HG02870 (cell line): ENCODE data around the gene NPR2.

Experiments
- ATAC-seq: cut with Tn5 transposase; IDR thresholded peaks from one replicate; pipeline ENCODE4 v1.9.1; 2021; ENCODE audit warnings: mild to moderate bottlenecking, moderate library complexity; ENCODE audit not compliant: unreplicated experiment

NPR2 gene

DNA sequence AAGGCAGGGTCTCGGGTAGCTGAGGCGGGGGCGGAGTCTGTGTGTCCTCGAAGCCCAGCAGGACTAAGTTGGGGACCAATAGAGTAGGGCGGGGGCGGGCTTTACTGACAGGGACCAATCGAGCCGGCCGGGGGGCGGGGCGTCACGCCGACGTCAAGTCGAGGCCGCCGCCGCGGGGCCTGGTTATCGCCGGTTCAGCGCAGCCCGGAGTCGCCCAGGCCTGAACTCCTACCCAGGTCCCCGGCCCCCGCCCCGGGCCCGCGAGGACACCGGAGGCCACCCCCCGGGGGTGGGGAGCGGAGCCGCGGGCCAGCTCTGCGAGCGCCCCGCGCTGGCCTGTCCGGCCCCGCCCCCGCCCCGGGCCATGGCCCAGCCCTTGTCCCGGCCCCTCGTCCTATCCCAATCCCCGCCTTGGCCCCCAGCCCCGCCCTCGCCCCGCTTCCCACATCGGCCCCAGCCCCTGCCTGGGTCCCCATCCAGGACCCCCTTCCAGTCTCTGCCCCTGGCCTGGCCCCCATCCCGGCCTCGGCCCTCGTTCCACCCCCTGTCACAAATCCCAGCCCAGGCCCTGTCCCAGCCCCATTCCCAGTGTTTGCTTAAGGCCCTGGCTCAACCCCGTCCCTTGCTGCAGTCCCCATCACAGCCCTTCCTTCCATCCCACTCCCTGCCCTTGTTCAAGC, 37.8 kb downstream of the NPR2 start, which contains the start of gene TMEM8B:
TSS of gene TMEM8B (plus strand) at position 145 of the 680 bp plus-strand sequence. CDS start at position 365, 220 bp downstream.
- ATAC-seq = peak; percentile 78

DNA sequence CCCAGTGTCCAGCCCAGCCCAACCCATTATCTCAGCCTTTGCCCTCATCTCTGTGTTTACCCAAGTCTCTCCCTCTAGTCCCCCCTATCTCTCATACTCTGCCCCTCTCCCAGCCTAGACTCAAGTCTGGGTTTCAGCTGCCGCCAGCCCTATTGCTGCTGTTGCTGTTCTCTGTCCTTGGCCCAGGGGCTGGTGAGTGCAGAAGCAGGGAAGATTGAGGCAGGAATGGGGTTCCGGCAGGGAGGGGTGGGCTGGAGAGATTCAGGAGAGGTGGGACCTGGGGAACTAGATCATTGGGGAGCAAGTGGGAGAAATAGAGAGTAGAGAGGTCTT, 38.3 kb downstream of the NPR2 start:
- ATAC-seq = no peak

DNA sequence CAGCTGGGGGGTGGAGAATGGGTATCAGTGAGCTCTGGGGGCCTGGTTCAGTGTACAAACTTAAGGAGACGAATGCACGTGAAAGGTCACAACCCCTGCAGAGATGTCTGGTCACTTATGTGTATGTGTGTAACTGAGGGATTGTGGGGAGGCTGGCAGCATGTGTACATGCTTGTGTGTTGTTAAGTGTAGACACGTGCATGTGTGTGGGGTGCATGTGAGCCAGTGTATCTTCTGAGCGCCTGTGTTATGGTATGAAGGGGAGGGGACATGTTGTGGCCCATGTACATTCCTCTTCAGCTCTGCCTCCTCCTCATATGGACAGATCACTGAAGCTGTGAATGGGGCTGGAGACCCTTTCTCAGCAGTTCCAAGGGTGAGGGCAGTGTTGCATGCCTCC, 39.6 kb downstream of the NPR2 start:
- ATAC-seq = no peak

- no peak for ATAC-seq
These were observed 41.4 kb downstream of the NPR2 start for GRCh38 chr9:35832814-35833213.

DNA sequence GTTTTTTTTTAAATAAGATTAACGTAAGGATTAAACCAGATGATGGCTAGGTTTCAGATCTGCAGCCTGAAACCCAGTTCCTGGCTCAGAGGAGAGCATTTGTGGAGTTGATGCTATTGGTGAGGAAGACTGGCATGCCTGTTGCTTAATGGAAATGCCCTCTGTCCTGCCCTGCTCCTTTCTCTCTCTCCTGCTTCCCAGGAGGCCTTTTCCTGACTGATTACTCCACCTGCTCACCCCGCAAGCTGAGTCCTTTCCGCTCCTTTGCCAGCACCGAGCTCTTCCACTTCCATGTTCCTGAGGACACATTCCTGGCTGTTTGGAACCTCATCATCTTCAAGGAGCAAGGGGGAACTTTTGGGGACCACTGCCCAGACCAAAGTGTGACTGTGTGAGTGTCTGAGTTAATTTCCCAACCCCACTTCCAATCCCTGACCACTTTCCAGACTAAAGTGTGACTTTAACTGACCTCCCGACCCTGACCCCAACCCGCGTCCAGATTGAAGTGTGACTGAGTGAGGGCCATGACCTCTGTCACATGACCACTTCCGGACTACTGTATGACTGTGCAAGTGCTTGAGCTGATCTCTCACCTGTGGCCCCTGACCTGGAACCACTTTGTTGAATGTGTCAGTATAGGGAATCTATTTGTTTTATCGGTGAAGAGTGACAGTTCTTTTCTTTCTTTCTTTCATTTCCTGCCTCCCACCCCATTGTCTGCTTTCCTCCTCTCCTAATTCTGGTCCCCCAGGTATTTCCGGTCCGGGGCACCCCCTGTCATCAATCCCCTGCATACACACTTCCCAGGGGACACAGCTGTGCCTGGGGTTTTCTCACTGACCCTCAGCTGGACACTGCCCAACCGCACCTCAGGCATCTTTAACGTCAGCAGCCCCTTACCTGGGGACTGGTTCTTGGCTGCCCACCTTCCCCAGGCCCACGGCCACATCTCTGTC, 43.1 kb downstream of the NPR2 start:
- no peak for ATAC-seq

- no peak for ATAC-seq
These were observed 43.8 kb downstream of the NPR2 start for GRCh38 chr9:35835216-35835632.

DNA sequence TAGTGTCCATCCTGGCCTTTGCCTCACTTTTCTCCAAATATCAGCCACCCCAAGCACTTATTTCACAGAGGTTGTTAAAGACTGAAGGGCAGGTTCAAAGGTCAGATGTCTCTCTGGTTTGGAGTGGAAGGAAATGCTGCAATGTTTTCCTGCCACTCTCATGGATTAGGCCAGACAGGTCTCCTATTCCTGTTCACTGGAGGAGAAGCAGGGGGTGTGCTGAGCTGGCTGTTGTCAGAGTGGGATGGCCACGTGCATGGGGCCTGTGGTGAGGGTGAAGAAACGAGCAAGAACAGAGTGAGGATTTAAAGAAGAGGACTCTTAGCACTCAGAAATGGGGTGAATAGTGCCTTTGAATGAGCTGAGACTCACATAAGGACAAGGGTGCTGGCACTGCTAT, 44.4 kb downstream of the NPR2 start:
- ATAC-seq = no peak

DNA sequence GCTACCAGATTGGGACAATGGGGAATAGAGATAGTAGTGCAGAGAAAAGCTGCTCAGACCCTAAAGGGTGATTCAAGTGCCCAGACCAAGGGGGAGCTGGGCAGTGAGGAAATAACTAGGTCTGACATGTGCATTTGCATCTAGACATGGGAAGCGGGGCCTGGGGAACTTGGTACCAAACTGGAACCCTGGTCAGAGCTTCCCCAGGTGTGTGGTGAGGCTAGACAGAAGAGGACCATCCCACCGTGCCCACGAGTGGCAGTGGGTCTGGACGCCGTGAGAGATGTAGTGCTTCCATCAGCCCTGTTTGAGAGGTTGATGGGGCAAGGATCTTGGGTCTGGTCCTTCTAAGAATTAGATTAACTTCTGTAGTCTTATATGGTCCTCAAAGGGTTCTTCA, 45.2 kb downstream of the NPR2 start:
- ATAC-seq = no peak

- ATAC-seq = no peak
These were observed 48.5 kb downstream of the NPR2 start for GRCh38 chr9:35839926-35840325.

GRCh38 chr9:35840881-35841644, 49.7 kb downstream of the NPR2 start:
- no peak for ATAC-seq

DNA sequence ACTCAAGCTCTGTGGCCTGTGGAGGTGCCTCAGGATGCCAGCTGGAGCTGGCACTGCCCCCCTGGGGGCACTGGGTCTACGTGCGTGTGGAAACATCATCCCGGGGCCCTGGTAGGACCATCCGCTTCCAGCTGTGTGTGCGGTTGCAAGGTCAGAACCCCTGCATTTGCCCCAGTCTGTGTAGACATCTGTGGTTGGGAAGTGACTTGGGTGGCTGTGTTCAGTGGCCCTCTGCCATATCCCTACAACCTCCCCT, 50.2 kb downstream of the NPR2 start:
- ATAC-seq = no peak

DNA sequence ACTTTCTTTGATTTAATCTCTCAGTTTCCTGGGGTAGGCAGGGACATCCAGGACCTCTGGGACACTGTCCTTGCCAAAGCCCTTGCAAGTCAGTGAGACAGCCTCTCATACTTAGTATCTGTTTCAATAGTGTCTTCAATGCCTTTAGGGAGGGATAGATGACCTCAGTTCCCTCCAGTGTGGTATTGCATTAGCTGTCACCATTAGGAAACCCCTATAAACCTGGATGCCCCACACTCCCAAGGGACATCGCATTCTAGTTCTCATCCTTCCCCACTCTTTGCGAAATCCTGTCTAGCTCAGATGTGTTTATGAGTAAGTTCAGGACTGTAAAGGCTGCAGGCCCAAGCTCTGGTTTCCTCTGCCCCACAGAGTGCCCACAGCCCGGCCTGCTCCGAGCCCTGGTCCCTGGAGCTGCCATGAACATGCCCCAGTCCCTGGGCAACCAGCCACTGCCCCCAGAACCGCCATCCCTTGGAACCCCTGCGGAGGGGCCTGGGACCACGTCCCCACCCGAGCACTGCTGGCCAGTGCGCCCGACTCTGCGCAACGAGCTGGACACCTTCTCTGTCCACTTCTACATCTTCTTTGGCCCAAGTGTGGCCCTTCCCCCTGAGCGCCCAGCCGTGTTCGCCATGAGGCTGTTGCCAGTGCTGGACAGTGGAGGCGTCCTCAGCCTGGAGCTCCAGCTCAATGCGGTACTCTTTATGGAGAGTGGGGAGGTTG, 50.8 kb downstream of the NPR2 start:
- ATAC-seq = no peak

DNA sequence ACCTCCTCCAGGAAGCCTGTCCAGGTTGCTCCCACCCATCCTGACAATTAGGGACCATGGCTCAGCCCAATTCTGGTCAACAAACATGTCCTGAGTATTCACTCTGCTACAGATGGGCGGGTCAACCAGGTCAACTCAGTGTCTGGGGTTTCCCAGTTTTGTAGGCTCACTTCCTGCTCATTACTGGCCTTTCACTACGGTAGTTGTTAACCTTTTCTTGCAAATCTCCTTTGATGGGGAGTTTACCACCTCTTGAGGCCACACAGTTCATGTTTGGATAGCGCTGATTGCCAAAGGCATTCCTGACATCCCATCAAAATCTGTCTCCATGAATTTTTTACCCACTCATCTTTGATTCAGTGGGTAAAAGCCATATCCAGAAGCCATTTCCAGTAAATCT, 51.4 kb downstream of the NPR2 start:
- ATAC-seq = peak; percentile 76

GRCh38 chr9:35844628-35845270, 53.4 kb downstream of the NPR2 start:
- ATAC-seq = no peak

DNA sequence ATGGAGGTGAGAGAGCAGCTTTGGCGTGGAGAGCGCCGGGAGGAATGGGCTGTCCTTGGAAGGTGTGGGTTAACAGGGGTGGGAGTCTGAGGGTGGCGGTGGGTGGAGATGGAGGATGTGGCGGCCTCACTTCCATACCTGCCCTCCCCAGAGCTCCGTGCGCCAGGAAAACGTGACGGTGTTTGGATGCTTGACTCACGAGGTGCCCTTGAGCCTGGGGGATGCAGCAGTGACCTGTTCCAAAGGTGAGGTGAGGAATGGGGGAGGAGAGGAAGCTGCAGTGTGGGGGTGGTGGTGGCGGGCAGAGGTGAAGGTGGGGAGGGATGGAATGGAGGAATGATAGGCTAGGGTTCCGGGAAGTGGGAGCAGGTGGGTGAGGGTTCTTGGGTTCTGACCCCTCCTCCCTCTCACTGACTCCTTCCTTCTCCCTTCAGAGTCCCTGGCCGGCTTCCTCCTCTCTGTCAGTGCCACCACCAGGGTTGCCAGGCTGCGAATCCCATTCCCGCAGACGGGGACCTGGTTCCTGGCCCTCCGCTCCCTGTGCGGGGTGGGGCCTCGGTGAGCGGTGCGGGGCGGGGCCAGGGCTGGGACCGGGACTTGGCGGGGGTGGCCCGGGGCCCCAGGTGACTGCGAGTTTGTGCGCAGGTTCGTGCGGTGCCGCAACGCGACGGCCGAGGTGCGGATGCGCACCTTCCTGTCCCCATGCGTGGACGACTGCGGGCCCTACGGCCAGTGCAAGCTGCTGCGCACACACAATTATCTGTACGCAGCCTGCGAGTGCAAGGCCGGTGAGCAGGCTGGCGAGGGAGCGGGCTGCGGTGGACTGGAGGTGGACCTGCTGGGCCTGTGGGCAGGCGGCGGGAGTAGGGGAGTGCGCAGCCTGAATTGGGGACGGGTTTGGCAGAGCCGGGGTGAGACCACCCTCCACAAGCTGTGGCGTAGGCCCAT, 54.7 kb downstream of the NPR2 start:
- ATAC-seq = no peak

DNA sequence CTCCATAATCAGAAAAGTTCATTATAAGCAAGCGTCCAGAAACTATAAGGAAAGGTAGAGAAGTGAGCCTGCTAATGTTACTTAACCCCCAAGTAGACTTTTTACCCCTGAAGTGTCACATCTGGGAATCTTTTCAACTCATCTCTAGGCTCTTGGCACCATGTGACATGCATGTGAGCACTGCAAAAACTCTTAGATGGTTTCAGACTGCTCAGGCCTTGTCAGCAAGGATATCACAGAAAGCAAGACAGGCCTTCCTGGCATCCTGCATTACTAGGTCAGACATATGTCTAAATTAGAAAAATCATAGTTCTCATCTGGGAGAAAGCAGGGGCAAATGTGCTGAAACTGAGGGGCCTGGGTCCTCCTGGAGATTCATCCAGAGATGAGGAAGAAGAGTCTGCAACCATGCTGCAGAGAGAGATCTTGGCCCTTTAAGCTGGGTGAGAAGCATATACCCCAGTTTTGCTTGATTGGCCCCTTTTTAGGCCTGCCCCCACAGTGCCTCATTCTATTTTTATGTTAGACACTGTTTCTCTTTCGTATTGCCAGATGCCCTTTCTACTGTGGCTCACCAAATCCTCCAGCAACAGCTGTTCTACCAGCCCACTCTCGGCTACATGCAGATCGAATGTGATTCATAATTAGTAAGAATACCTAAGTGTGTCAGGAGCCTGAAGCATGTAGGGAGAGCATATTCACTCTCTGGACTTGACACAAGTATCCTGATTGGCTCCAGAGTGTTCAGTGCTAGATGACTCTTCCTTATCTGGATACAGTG, 56.6 kb downstream of the NPR2 start:
- ATAC-seq = peak; percentile 83

GRCh38 chr9:35852267-35852815, 61.0 kb downstream of the NPR2 start:
- no peak for ATAC-seq
